Measurements from ENCODE around the gene PSENEN.
"Not testable (repeated sequence)": the region's sequence is repeated elsewhere in the genome, so short reads cannot be mapped to it uniquely, and the experiment has no call there.

PSENEN gene

DNA sequence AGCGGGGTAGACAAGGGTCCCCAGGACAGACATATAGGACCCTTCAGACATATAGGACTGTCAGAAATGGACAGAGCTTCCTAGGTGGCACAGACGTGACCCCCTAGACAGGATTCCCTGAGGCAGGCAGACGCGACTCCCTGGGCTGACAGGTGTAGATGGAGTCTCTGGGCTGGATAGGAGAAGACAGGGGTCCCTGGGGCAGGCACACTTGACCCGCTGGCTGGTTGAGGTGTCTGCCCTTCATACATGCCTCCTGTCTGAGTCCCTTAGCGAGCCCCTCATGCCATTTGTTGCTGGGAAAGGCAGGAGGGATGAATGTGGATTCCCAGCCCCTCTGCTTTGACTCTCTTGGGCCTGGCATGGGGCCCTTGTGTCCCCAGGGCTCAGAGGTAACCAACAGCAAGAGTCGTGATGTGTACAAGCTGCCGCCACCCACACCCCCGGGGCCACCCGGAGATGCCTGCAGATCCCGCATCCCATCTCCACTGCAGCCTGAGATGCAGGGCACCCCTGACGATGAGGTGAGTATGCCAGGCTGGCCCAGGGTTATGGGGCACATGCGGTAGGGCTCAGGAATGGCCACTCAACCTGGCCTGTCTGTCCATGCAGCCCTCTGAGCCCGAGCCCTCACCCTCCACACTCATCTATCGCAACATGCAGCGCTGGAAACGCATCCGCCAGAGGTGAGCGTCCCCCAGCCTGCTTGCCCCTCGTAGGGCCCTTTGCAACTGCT, 8.4 kb downstream of the PSENEN start:
- DNase-seq, result no peak

DNA sequence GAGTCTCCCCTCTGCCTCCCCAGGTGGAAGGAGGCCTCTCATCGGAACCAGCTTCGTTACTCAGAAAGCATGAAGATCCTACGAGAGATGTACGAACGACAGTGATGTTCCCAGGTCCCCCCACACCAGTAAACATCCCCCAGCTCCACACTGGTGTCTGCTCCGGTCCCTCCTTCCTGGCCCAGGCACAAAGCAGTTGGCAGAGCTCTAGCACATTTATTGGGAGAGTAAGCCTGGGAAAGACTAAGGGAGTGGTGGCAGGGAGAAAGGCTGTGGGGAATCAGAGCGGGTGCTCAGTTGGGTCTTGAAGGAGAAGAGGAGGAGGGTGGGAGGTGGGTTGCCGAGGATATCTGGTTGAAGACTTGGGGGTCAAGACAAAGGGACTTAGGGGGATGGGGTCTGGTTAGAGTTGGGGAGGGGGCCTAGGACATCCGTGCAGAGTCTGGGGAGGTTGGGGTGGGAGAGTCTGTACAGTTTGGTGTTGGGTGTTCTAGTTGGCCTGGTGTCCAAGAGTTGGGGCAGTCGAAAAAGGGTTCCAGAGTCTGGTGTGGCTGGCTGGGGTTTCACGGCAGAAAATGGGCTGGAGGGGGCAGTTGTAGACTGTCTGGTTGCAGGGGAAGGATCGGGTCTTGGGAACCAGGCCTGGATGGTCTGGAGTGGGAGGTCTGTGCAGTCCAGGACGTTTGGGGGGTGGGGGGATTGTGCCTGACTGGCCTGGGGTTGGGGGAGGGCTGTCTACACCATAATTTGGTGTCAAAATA, 9.1 kb downstream of the PSENEN start:
- no peak for DNase-seq

DNA sequence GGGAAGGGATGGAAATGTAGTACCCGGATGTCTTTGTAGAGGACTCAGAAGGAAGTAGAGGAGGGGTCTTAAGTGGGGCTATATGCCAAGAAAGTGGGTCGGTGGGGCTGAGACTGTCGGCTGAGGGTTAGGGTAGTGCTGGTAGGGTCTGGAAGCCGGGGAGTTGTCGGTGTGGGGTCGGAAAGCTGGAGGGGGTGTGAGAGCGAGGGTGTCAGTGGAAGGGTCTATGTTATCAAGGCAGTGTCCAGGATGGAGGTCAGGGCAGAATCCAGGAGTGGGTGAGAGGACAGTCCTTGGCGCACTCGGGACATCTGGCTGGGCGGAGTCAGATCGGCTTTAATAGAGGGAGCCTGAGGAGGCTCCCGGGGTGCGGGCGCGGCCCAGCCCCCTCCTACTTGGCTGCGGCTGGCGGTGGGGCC, 9.7 kb downstream of the PSENEN start:
- DNase-seq, result no peak

DNA sequence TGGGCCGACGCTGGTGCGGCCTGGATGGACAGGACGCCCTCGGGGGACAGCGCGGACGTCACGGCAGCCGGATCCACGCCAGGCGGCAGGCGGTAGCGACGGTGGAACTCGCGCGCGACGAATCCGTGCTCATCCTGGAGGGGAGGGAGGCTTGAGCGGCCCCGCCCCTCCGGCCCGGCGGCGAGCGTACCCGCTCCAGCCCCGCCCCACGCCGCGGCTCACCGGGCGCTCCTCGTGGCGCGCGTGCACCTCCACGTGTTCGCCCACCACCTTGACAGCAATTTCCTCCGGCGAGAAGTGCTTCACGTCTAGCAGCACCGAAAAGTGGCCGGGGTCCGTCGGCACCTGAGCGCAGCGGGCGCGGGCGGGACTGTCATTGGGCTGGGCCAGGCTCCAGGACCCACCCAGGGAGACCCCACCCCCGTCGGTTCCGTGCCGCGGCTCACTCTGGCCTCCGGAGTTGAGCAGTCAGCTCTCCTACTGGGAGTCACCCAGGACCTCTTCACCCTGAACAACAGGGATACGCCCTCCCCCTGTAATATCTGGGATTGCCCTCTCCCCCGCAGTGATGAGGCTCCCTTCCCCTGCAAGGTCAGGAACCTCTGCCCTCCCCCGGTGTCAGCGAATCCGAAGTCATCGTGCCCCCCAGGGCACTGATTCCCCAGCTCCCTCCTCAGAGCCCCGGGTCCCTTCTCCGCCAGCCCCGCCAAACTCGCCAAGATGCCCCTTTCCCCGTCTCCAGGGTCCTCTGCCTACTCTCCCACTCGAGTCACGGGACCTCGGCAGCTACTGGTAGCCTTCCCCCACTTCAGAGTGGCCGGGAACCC, 10.3 kb downstream of the PSENEN start:
- DNase-seq, result no peak

DNA sequence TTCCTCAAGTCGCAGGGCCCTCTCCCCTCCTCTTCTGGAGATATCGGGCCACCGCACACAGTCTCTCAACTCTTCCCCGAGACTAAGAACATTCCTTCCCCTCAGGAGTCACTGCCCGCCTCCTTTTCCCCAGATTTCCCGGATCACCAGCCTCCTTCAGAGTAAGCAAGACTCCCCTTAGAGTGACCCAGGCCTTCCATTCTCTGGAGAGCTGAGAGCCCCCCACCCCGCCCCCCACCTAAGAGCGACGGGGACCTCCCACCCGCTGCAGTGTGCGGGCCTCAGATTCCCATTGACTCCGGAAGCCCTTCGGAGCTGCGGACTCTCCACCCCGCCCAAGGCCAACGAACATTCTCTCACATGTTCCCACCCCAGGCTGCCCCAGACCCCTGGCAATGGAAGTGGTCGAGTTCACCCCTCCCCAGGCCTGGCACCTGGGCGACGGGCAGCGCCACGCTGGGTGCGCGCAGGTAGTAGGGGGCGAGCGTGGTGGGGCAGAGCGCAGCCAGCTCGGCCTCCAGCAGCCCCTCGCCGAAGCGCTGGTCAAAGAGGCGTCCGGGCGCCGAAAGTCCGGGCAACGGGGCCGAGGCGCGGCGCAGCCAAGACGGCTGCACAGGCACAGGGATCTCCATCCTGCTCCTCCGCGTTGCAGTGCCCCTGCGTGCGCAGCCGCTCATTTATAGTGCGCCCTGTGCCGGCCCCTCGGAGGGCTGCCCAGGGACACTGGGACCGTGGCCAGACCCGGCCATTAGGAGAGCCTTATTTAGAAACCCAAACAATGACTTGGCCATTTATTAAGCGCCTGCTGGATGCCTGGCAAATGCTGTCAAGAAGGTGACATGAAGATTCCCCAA, 11.2 kb downstream of the PSENEN start, which contains the start of gene HSPB6:
Gene HSPB6, minus strand, starts transcription at position 653 of the 854 bp plus-strand sequence. Its CDS starts 21 bp downstream, at position 632.
- DNase-seq, result no peak

DNA sequence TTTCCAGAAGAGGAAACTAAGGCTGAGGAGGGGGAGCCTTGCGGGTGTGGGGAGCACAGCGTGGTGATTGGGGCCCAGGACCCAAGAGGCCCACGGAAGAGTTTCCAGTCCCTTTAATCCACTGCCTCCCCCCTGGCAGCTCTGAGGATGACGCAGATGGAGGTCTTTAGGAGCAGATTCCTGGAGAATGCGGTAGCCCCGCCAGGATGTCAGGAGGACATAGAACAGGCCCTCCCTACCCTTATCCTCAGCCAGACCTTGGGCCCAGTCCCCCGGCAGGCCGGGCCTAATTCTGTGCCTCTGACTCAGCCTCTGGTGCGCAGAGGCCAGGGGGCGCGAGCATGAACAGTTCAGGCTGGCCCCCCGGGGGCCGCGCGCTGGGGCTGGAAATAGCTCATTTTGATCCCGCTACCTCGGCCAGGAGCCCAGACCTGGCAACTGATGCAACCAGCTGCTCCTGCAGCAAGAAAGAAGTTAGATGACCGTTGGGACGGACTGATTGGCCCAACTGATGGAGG, 11.8 kb downstream of the PSENEN start:
- DNase-seq, result no peak

DNA sequence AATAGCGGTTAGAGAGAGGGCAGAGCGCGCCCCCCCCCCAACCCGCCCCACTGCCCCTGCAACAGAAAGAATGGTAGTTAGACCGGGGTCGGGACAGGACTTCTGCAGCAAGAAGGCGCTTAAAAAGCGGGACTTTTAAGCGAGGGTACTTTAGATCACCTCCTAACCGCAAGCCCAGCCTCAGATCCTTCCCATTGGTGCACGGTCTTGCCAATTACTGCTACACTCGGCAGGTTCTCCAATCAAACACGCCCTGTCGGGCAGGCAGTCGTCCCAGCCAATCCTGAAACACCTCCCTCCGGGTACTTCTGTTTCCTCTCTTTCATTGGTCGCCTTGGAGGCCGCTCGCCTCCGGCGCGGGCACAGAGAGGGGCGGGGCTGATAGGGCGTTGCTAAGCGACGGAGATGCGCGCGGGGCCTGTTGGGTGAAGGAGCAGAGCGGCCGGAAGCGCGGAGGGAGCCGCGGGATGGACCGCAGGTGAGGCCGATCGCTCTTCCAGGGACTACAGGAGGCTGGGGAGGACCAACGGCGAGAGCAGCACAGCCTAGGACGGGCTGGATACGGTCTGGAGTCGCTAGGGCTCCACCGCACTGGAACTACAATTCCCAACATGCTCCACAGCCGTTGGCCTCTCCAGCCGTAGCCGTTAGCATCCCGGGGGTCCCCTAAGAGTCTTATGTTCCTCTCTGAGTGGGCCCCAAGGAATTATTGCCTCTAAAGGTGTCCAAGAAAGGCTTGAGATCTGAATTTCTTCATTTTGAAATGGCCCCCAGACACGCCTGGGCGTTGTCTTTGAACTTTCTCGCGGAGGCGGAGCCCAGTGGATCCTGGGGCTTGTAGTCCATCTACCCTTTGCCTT, 12.5 kb downstream of the PSENEN start, which contains the start of gene PROSER3:
Gene PROSER3, plus strand, starts transcription at position 428 of the 860 bp plus-strand sequence. Its CDS starts 40 bp downstream, at position 468.
- peak; percentile 98 for DNase-seq

DNA sequence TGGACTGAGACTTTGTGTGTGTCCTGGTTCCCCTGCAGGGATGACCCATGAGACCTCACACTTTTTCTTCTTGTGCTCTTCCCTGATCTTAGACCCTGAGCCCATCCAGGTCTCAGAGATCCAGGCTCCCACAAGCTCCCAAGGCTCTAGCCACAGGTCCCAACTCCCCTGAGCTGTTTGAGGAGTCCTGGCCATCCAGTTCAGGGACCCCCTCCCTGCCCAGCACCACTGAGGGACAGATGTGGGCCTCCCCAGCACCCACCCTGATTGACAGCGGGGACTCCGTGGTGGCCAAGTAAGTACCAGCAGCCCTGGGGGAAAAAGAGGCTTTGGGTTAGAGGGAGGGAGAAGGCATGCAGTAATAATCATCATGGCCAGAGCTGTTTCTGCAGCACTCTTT, 14.2 kb downstream of the PSENEN start:
- DNase-seq, result no peak

DNA sequence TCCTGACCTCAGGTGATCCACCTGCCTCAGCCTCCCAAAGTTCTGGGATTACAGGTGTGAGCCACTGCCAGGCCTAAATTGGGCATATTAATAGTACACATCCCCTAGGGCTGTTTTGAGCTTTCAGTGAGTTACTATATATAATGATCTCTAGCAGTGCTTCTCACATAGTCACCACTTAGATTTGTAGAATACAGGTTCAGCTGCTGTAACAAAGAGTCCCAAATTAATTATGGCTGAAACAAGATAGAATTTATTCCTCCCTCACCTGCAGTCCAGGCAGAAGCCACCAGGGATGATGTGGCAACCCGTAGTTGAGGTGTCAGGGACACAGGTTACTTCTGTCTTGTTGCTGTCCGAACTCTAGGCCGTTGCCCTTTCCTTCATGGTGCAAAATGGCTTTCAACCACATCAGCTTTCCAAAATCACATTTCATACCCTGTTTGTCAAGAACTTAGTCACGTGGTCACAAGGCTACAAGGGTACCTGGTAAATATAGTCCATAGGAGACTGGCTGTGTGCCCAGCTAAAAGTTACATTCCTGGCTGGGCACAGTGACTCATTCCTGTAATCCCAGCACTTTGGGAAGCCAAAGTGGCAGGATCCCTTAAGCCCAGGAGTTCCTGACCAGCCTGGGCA, 15.4 kb downstream of the PSENEN start:
- no peak for DNase-seq

DNA sequence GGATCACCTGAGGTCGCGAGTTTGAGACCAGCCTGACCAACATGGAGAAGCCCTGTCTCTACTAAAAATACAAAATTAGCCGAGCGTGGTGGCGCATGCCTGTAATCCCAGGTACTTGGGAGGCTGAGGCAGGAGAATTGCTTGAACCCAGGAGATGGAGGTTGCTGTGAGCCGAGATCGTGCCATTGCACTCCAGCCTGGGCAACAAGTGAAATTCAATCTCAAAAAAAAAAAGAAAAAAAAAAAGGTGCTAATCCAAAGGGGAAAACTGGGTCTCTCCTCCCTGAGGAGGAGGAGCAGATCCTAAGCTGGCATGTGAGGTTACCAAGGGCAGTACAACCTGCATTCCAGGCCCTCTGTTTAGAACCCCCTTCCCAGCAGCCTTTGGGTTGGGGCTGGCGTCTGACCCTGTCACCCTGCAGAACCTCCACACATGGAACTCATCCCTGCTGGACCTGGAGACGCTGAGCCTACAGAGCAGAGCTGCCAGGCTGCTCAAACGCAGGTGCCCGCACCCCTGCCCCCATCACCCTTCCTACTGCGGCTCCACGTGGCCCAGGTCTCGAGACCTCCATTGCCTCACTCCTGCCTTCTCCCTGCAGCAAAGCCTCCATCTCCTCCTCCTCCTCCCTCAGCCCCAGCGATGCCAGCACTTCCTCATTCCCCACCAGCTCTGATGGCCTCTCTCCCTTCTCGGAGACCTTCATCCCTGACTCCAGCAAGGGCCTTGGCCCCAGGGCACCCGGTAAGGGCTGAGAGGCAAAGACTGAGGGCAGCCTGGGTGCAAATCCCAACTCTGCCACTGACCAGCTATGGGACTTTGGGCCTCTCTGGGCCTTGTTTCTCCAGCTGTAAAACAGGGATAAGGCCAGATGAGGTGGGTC, 19.2 kb downstream of the PSENEN start:
- DNase-seq, result no peak

DNA sequence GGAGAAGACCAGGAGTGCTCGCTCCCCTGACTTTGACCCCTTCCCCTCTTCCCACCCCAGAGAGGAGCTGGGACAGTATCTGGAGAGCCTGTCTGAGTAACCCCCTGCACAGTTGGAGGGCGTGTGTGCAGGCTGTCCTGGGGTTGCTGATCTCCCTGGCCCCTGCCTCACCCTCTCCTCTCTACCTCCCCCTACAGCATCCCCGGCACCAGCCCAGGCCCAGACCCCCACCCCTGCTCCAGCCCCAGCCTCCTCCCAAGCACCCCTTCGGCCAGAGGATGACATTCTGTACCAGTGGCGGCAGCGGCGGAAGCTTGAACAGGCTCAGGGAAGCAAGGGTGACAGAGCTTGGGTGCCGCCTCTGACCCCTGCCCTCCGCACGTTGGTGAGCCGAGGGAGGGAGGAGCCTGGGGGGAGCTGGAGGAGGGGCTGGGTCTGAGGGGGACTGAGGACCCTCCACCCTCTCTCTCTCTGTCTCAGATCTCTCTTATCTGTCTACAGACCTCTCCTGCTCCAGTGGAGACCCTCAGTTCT, 21.2 kb downstream of the PSENEN start:
- no peak for DNase-seq

DNA sequence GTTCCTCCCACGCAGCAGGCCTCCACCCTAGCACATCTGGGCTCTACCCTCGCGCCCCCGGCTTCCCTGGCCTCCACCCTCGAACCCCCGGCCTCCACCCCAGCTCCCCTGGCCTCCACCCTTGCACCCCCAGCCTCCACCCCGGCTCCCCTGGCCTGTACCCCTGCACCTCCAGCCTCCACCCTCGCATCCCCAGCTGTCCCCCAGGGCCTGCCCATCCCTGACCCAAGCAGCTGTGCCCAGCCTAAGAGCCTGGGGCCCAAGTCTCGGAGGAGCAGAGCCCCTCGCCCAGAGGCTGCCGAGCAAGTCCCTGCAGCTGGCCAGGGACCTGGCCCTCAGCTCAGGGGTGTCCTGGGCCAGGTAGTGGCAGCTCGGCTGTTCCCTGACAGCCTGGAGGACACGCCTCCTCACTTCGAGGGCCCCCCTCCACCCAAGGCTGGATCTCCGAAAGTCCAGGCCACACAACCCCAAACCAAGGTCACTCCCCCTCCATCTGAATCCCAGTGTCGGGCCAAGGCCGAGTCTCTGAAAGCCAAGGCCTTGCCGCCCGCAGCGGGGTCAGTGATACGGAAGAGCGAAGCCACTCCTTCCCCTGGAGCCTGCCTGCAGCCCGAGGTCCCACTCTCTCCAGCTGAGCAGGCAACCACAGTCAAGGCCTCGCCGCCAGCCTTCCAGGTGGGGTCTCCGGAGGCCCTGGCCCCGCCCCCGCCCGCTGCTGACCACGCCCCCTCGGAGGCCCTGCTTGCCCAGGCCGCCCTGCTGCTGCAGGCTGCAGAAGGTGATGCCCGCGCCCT, 22.0 kb downstream of the PSENEN start:
- no peak for DNase-seq

DNA sequence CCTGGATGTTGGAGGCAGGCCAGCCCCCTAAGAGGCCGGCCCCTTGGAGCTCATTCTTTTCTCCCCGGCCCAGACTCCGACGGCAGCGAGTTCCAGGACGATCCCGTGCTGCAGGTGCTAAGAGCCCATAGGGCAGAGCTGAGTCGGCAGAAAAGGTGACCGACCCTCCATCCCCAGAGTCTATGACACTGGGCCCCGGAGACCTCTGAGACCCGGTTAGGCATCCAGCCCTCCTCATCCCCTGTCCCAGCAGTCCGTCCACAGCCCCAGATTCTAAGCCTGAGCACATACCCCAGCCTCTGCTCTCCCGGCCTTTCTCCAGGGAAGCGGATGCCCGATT, 22.6 kb downstream of the PSENEN start:
- no peak for DNase-seq

DNA sequence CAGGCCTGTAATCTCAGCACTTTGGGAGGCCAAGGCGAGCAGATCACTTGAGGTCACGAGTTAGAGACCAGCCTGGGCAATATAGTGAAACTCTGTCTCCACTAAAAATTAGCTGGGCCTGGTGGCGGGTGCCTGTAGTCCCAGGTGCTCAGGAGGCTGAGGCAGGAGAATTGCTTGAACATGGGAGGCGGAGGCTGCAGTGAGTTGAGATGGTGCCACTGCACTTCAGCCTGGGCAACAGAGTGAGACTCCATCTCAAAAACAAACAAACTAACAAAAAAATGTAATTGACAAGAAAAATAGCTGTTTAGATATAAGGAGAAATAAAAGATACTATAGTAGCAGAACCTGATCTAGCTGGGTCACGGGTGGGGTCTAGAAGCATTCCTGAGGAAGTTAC, 26.9 kb downstream of the PSENEN start:
- DNase-seq, result not testable (repeated sequence)

DNA sequence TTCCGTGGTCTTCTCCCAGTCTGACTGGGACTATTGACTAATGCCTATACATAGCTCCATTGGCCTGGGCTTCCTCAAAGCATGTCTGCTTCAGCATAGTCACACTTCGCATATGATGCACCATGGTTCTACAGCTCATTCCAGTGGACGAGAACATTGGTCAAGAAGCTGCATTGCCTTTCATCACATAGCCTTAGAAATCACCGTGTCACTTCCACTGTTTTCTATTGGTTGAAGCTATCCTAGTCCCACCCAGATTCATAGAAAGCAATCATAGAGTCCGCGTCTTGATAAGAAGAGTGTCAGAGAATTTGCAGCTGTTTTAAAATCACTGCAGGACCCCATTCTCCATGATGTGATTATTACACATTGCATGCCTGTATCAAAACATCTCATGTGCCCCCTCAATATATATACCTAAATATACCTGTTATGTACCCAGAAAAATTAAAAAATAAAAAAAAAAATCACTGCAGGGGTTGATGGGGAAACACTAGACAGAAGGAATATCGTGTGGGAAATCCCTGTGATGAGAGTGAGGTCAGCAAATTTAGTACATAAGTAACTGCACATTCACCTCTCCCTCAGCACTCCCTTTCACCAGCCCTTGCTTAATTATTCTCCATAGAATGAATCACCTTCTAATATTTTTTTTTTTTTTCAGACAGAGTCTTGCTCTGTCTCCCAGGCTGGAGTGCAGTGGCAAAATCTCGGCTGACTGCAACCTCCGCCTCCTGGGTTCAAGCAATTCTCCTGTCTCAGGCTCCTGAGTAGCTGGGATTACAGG, 27.8 kb downstream of the PSENEN start:
- no peak for DNase-seq

DNA sequence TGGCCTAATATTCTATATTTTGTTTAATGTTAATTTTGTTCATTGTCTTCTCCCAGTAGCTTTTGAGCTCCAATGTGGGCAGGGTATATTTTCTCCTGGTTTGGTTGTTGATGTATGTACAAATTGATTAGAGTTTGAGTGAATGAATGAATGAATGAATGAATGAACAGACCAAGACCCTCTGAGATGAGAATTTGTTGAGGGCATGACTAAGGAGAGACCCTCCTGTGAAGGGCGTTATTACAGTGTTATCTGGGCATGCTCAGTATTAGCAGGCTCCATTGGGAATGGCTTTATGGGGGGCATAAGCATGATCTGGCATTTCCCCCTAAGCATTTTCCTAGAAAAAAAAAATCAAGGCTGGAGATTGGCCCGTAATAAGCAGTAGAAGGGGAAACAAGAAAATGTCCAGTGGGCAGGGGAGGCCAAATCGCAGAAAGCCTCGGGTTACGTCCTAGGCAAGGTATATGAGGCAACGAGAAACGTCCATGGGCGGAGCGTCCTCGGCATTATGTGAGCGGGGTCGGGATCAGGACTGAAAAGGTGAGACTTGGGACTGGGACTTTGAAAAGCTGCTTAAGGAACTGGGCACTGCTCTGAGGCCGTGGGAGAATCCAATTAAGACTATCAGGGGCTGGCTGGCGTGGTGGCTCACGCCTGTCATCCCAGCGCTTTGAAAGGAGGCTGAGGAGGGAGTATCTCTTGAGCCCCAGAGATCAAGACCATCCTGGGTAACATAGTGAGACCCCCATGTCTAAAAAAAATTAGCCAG, 29.0 kb downstream of the PSENEN start:
- DNase-seq, result no peak

DNA sequence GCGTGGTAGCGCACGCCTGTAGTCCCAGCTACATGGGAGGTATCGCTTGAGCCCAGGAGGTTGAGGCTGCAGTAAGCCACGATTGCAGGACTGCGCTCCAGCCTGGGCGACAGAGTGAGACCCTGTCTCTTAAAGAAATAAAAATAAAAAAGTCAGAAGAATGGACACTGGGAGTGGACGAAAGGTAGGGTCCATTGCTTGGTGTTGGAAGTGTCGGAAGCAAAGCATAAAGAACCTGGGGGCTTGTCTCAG, 29.5 kb downstream of the PSENEN start:
- no peak for DNase-seq
